Measurements from ENCODE around the gene MAPKBP1. TPM values are rescaled to one million over a fixed set of nuclear protein-coding genes. Genes with fewer than 3 reads are reported as not detected.

Gene MAPKBP1
- total RNA-seq, 1 donor from 2014 or later = 26.3 TPM

- H3K9me3 Mint-ChIP-seq = no peaks in the 10 kb centered on the region
- intact Hi-C loops (cut with micrococcal nuclease) = no loop called here
- DNase-seq (ENCODE audit: low spot score) = no peak
Measured at GRCh38 chr15:41838400-41838897, 64.2 kb downstream of the MAPKBP1 start, which contains the start of gene PLA2G4B. PLA2G4B (plus strand) TSS chr15:41838847; CDS start chr15:41838914, 67 bp downstream.

DNA sequence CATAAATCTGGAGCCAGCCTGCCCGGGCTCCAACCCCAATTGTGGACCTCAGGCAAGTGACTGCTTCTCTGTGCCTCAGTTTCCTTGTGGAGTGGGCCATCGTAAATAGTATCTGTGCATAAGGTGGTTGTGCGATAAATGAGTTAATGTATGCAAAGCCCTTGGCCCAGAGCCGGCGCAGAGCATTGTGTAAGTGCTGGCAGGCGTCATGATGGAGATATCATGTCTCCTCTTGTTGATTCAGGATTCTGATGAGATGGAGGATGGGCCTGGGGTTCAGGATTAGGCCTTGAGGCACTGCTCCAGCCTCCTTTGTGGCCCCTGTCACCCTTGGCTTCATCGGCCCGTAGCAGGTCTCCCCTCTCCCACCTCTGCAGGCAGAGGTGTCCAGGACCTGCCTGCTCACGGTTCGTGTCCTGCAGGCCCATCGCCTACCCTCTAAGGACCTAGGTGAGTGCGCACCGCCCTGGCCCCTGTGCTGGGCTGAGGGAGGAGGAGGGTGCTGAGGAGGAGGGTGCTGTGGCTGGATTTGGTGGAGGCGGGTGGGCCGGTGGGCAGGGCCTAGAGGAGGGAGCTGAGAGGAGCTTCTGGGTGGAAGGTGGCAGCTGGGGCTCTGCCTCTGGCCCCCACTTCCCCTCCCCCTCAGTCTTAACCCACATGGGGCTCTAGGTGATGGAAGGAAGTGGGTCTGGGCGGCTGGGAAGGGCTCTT, 65.7 kb downstream of the MAPKBP1 start:
- Mint-ChIP-seq H3K27me3 (ENCODE audit: insufficient read depth) (no peaks in the 10 kb centered on the region), H3K9me3 (no peaks in the 10 kb centered on the region), H3K27ac (no peak overlapping the region), H3K36me3 (ENCODE audit: low read depth) (peaks cover 4% of the 10 kb centered on the region), H3K4me3 (no peak overlapping the region), H3K4me1 (ENCODE audit: low read depth) (no peaks in the 10 kb centered on the region)
- DNase-seq (ENCODE audit: low spot score) = no peak
- intact Hi-C loops (cut with micrococcal nuclease) = no loop called here

More at GRCh38 chr15:41838400-41838897, 64.2 kb downstream of the MAPKBP1 start, which contains the start of gene PLA2G4B:
- Mint-ChIP-seq H3K4me3 (no peak within 1 kb of the TSS), H3K27ac (no peak within 1 kb of the TSS), H3K27me3 (ENCODE audit: insufficient read depth) (no peaks in the 10 kb centered on the region), H3K4me1 (ENCODE audit: low read depth) (no peaks in the 10 kb centered on the region), H3K36me3 (ENCODE audit: low read depth) (peaks cover 4% of the 10 kb centered on the region)

- Mint-ChIP-seq H3K36me3 (ENCODE audit: low read depth) (peaks cover 4% of the 10 kb centered on the region), H3K4me1 (ENCODE audit: low read depth) (no peaks in the 10 kb centered on the region), H3K27me3 (ENCODE audit: insufficient read depth) (no peaks in the 10 kb centered on the region), H3K27ac (no peak overlapping the region), H3K9me3 (no peaks in the 10 kb centered on the region), H3K4me3 (no peak overlapping the region)
- intact Hi-C loops (cut with micrococcal nuclease) = no loop called here
- DNase-seq (ENCODE audit: low spot score) = no peak
Measured at GRCh38 chr15:41840673-41841072, 66.4 kb downstream of the MAPKBP1 start.

GRCh38 chr15:41841131-41841530, 66.8 kb downstream of the MAPKBP1 start:
- Mint-ChIP-seq H3K36me3 (ENCODE audit: low read depth) (peaks cover 4% of the 10 kb centered on the region), H3K9me3 (no peaks in the 10 kb centered on the region), H3K27me3 (ENCODE audit: insufficient read depth) (no peaks in the 10 kb centered on the region), H3K4me1 (ENCODE audit: low read depth) (no peaks in the 10 kb centered on the region), H3K4me3 (no peak overlapping the region), H3K27ac (no peak overlapping the region)
- intact Hi-C loops (cut with micrococcal nuclease) = no loop called here
- no peak for DNase-seq (ENCODE audit: low spot score)

GRCh38 chr15:41842229-41842628, 67.9 kb downstream of the MAPKBP1 start:
- intact Hi-C loops (cut with micrococcal nuclease) = no loop called here
- H3K27ac Mint-ChIP-seq = no peak overlapping the region
- no peak for DNase-seq (ENCODE audit: low spot score)
- H3K4me1 Mint-ChIP-seq (ENCODE audit: low read depth) = no peaks in the 10 kb centered on the region
- H3K36me3 Mint-ChIP-seq (ENCODE audit: low read depth) = peaks cover 4% of the 10 kb centered on the region
- peaks cover 1% of the 10 kb centered on the region for H3K27me3 Mint-ChIP-seq (ENCODE audit: insufficient read depth)
- no peaks in the 10 kb centered on the region for H3K9me3 Mint-ChIP-seq
- no peak overlapping the region for H3K4me3 Mint-ChIP-seq

DNA sequence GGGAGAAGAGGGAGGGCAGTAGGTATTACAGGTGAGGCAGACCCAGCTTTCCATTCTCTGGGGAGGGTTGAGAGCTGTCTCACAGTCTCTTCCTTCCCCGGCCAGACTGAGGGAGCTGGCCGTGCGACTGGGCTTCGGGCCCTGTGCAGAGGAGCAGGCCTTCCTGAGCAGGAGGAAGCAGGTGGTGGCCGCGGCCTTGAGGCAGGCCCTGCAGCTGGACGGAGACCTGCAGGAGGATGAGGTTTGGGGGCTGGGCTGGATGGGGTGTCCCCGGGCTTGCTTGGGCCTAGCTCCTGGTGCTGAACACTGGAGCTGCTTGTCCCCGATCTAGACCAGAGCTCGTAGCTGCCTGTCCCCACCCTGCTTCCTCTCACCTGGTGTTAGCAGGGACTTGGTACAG, 69.3 kb downstream of the MAPKBP1 start:
- Mint-ChIP-seq H3K27me3 (ENCODE audit: insufficient read depth) (peaks cover 1% of the 10 kb centered on the region), H3K36me3 (ENCODE audit: low read depth) (peaks cover 8% of the 10 kb centered on the region), H3K4me3 (no peak overlapping the region), H3K27ac (no peak overlapping the region), H3K4me1 (ENCODE audit: low read depth) (peaks cover 5% of the 10 kb centered on the region), H3K9me3 (no peaks in the 10 kb centered on the region)
- intact Hi-C loops (cut with micrococcal nuclease) = no loop called here
- no peak for DNase-seq (ENCODE audit: low spot score)

GRCh38 chr15:41844814-41845213, 70.5 kb downstream of the MAPKBP1 start:
- Mint-ChIP-seq H3K9me3 (no peaks in the 10 kb centered on the region), H3K27me3 (ENCODE audit: insufficient read depth) (peaks cover 3% of the 10 kb centered on the region), H3K27ac (no peak overlapping the region), H3K4me3 (no peak overlapping the region), H3K4me1 (ENCODE audit: low read depth) (peaks cover 7% of the 10 kb centered on the region), H3K36me3 (ENCODE audit: low read depth) (peaks cover 8% of the 10 kb centered on the region)
- intact Hi-C loops (cut with micrococcal nuclease) = no loop called here
- DNase-seq (ENCODE audit: low spot score) = no peak

GRCh38 chr15:41847206-41847605, 72.9 kb downstream of the MAPKBP1 start:
- intact Hi-C loops (cut with micrococcal nuclease) = no loop called here
- no peak for DNase-seq (ENCODE audit: low spot score)
- peaks cover 8% of the 10 kb centered on the region for H3K36me3 Mint-ChIP-seq (ENCODE audit: low read depth)
- no peak overlapping the region for H3K4me3 Mint-ChIP-seq
- H3K27me3 Mint-ChIP-seq (ENCODE audit: insufficient read depth) = peaks cover 3% of the 10 kb centered on the region
- no peak overlapping the region for H3K27ac Mint-ChIP-seq
- no peaks in the 10 kb centered on the region for H3K9me3 Mint-ChIP-seq
- H3K4me1 Mint-ChIP-seq (ENCODE audit: low read depth) = peaks cover 7% of the 10 kb centered on the region

DNA sequence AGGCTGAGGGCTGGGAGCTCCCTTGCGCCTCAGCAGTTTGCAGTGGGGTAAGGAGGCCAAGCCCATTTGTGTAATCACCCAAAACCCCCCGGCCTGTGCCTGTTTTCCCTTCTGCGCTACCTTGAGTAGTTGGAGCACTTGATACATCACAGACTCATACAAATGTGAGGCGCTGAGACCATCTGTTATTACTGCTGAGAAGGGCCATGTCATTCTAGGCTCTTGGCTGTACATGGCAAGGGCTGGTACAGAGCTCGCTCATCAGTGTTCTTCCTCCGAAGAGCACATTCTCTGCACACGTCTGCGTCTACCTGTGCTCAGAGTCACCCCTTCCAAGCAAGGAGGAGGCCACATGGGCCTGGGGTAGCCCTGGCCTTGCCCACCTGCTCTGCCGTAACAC, 73.7 kb downstream of the MAPKBP1 start:
- H3K27ac Mint-ChIP-seq = no peak overlapping the region

GRCh38 chr15:41848631-41849030, 74.3 kb downstream of the MAPKBP1 start:
- Mint-ChIP-seq H3K9me3 (no peaks in the 10 kb centered on the region), H3K4me1 (ENCODE audit: low read depth) (peaks cover 7% of the 10 kb centered on the region), H3K4me3 (no peak overlapping the region), H3K36me3 (ENCODE audit: low read depth) (peaks cover 6% of the 10 kb centered on the region), H3K27ac (no peak overlapping the region), H3K27me3 (ENCODE audit: insufficient read depth) (peaks cover 3% of the 10 kb centered on the region)
- no peak for DNase-seq (ENCODE audit: low spot score)
- intact Hi-C loops (cut with micrococcal nuclease) = no loop called here

More for the DNA sequence above, 73.7 kb downstream of the MAPKBP1 start:
- no peak for DNase-seq (ENCODE audit: low spot score)
- intact Hi-C loops (cut with micrococcal nuclease) = no loop called here
- peaks cover 3% of the 10 kb centered on the region for H3K27me3 Mint-ChIP-seq (ENCODE audit: insufficient read depth)
- H3K4me1 Mint-ChIP-seq (ENCODE audit: low read depth) = peaks cover 7% of the 10 kb centered on the region
- no peak overlapping the region for H3K4me3 Mint-ChIP-seq
- no peaks in the 10 kb centered on the region for H3K9me3 Mint-ChIP-seq
- peaks cover 6% of the 10 kb centered on the region for H3K36me3 Mint-ChIP-seq (ENCODE audit: low read depth)

DNA sequence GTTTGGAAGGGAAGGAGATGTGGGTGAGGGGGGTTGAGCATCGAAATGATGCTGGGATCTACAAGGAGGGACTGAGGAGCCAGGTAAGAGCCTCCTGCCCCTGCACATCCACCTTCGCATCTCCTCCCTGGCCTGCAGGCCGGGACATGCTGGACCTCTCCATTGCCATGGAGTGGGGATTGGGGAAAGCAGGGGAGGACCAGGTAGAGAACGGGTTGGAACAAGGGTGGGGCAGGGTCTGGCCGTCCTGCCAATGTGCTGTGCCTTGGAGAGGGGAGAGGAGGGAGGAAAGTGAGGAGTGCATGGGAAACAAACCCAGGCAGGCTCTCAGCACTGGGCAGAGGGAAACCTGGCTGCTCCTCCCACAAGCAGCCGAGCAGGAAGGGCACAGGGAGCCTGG, 74.9 kb downstream of the MAPKBP1 start:
- H3K36me3 Mint-ChIP-seq (ENCODE audit: low read depth) = peaks cover 6% of the 10 kb centered on the region
- peaks cover 3% of the 10 kb centered on the region for H3K27me3 Mint-ChIP-seq (ENCODE audit: insufficient read depth)
- intact Hi-C loops (cut with micrococcal nuclease) = no loop called here
- no peak for DNase-seq (ENCODE audit: low spot score)
- H3K27ac Mint-ChIP-seq = no peak overlapping the region
- H3K4me3 Mint-ChIP-seq = no peak overlapping the region
- peaks cover 7% of the 10 kb centered on the region for H3K4me1 Mint-ChIP-seq (ENCODE audit: low read depth)
- no peaks in the 10 kb centered on the region for H3K9me3 Mint-ChIP-seq

DNA sequence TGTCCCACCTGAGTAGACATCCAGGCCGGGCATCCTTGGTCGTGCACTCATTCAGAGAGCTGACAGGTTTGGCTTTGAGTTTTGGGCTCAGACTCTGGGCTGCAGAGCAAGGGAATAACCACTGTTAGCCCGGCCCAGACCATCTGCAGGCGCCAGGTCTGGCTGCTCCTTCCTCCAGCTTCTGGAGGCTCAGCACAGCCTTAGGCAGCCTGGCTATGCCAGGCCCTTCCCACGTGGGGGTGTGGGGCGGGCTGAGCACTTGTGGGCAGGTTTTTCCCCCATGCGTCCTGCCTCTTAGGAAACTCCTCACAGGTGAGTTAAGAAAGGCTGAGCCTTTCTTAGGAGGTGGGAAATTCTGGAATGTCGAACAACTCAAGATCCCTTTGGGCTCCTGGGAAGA, 75.6 kb downstream of the MAPKBP1 start:
- Mint-ChIP-seq H3K27ac (no peak overlapping the region), H3K36me3 (ENCODE audit: low read depth) (peaks cover 6% of the 10 kb centered on the region), H3K4me1 (ENCODE audit: low read depth) (peaks cover 7% of the 10 kb centered on the region), H3K4me3 (no peak overlapping the region), H3K27me3 (ENCODE audit: insufficient read depth) (peaks cover 3% of the 10 kb centered on the region), H3K9me3 (no peaks in the 10 kb centered on the region)
- intact Hi-C loops (cut with micrococcal nuclease) = no loop called here
- DNase-seq (ENCODE audit: low spot score) = no peak

- H3K36me3 Mint-ChIP-seq (ENCODE audit: low read depth) = peaks cover 6% of the 10 kb centered on the region
- intact Hi-C loops (cut with micrococcal nuclease) = no loop called here
- no peak for DNase-seq (ENCODE audit: low spot score)
- peaks cover 7% of the 10 kb centered on the region for H3K4me1 Mint-ChIP-seq (ENCODE audit: low read depth)
- H3K4me3 Mint-ChIP-seq = no peak overlapping the region
- H3K27me3 Mint-ChIP-seq (ENCODE audit: insufficient read depth) = peaks cover 3% of the 10 kb centered on the region
- no peaks in the 10 kb centered on the region for H3K9me3 Mint-ChIP-seq
- no peak overlapping the region for H3K27ac Mint-ChIP-seq
Measured at GRCh38 chr15:41850482-41851166, 76.3 kb downstream of the MAPKBP1 start.
